Suppressor macrophage (primary cell): ENCODE data around the gene MYO5B.
"Not testable (repeated sequence)": the region's sequence is repeated elsewhere in the genome, so short reads cannot be mapped to it uniquely, and the experiment has no call there.

ENCODE experiments used
- DNase-seq, 4 experiments: peaks; one replicate each; pipeline ENCODE4 v3.0.0-alpha.2; 2020 to 2022

The MYO5B gene

DNA sequence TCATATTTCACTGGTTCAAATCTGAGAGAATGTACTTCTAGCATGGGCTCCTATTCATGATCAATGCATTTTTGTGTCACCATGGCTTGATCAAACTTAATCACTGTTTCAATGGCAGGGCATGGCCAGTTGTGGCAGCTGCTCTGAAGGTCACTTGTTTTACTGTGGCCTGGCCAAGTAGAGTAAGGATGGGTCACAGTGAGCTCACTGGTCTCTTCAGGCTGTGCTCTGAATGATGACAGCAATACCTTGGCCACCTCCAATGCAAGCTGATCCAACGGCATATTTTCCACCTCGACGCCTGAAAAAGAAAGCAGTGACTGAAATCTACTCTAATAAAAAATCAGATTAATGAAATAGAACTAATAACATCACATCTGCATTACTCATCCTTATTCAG, 411.3 kb downstream of the MYO5B start:
- DNase-seq, result not testable (repeated sequence)

DNA sequence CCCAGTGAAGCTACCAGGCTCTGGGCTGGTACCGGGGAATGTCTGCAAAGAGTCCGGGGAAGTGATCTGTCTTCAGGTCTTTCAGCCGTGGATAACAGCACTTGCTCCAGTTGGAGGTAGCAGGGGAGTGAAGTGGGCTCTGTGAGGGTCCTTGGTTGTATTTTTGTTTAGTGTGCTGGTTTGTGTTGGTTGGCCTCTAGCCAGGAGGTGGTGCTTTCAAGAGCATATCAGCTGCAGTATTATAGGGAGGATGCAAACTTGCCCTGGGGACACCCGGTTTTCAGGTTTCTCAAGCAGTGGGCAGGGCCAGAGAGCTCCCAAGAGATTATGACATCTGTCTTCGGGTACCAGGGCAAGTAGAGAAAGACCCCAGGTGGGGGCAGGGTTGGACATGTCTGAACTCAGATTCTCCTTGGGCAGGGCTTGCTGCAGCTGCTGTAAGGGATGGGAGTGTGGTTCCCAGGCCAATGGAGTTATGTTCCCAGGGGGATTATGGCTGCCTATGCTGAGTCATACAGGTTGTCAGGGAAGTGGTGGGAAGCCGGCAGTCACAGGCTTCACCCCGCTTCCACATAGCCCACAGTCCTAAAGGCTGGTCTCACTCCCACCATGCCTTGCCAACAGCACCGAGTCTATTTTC, 416.0 kb downstream of the MYO5B start:
- no peak for DNase-seq
